Umbilical cord (tissue), 2 donors: ENCODE results near the gene ETF1. TPM values are rescaled to one million over a fixed set of nuclear protein-coding genes. Genes with fewer than 3 reads are reported as not detected.

ENCODE experiments used
- DNase-seq: peaks from one replicate; pipeline ENCODE4 v3.0.0-alpha.2; 2015; ENCODE audit warnings: low spot score
- total RNA-seq: library from RNA; depleted of rRNA; stranded (reverse); fragments of >200 nt; gene quantifications from one replicate; pipeline ENCODE4 v1.2.3, GENCODE V29; 2014; ENCODE audit warnings: low replicate concordance; ENCODE audit not compliant: insufficient read depth

The ETF1 gene
- total RNA-seq, 1 donor from 2014 or later = 64.0 TPM

DNA sequence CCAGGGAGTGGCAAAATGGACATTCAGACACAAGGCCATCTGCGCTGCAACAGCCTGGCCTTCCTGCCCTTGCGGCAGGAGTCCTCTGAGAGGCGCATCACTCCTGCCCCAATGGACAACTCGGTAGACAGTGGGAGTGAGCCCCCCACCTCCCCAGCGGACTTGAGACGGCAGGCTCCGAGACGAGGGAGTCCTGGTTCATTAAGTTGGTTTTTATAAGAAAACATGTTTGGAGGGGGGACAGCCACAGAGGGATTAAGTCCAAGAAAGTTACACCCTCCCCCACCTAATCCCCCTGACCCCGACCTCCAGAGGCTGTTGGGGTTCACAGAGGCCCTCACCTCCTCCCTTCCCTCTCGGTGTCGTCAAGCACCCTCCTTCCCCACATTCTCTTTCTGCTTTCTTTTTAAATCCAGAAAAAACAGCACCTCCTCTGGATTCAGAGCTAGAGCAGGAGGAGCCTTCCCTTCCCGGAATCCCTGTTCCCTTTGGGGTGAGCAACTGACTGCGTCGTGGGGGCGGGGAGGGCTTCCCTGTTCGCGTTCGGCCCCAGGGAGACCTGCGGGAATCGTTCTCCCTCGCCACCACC is 79.5 kb downstream of the ETF1 start:
- no peak for DNase-seq

- peak; percentile 72 for DNase-seq
Measured at GRCh38 chr5:138461343-138462125, 81.5 kb downstream of the ETF1 start.

GRCh38 chr5:138460032-138460693 is 82.9 kb downstream of the ETF1 start:
- no peak for DNase-seq

DNA sequence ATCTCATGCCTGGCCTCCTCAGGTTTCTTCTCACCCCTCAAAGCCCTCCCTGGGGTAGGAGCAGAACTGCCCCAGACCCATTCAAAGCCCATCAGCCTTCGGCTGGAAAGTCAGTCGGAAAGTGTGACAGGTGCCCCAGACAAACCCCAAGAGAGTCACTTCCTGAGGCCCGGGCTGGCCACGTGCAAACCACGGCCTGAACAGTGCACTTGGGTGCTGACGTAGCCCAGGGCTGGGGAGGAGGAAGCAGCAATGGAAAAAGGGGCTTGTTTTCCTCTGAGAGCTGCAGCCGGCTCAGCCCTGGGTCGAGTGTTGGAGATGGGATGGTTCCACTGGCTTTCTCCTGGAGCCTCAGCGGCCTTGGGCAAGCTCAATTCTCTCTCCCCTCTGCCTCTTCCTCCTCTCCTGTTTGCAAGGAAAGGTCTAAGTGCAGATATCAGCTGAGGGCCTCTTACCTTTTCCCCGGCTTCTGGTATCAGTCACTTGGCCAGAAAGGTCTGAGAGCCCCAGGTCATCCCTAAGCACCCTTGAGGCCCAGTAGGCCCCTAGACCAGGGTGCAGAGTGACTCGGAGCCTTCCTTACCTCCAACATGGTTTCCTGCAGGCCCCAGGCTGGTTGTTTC is 83.6 kb downstream of the ETF1 start:
- no peak for DNase-seq

DNA sequence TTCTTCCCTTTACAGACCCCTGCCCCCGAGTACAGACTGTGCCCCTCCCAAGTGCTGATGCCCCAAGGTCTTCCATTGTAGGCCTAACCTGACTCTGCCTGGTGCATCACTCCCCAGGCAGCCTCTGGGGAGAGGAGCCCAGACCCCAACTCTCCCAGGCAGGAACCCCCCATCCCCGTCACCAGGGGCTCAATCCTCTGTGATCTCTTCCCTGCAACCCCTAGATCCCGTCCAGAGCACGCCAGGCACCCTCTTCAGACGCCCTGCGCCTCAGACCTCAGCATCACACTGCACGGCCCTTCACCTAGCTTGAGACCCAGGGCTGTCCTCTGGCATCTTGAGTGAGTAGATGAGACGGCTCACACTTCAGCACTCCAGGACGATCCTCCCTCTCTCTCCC is 84.2 kb downstream of the ETF1 start:
- DNase-seq = no peak

DNA sequence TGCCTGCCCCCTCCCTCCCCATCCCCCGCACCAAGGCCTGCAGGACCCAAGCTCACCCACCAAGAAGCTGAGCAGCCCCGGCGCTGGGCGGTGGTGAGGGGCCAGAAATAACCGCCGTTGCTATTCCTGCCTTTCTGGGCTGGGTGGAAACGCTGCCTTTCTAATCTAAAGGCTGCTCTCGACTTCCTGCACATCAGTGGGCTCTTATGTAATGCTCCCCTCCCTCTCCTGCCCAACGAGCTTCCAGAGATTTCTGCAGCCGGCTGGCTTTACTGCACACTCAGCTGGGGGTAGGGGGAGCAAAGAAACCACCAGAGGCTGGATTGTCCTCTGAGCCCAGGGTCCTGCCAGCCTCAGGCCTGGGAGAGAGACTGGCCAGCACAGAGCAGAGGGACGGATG is 84.7 kb downstream of the ETF1 start:
- peak; percentile 68 for DNase-seq

- DNase-seq = no peak
Measured at GRCh38 chr5:138457531-138458275, 85.3 kb downstream of the ETF1 start.

Other genes with a start within 250 kb of the ETF1 start
- gene CDC25C, start 211.4 kb downstream of the ETF1 start, total RNA-seq = 2.2 TPM
- 23.8 TPM for gene FAM53C, start 205.0 kb downstream of the ETF1 start, total RNA-seq
- 48.2 TPM for gene KDM3B, start 190.6 kb downstream of the ETF1 start, total RNA-seq
- 1.4 TPM for gene REEP2, start 104.2 kb downstream of the ETF1 start, total RNA-seq
- gene EGR1, start 77.8 kb downstream of the ETF1 start, total RNA-seq = 24.1 TPM
- gene HSPA9, start 32.2 kb upstream of the ETF1 start, total RNA-seq = 98.5 TPM
- 293 TPM for gene CTNNA1, start 210.2 kb upstream of the ETF1 start, total RNA-seq